ENCODE data around the gene ENTPD1.
"Not testable (repeated sequence)": the region's sequence is repeated elsewhere in the genome, so short reads cannot be mapped to it uniquely, and the experiment has no call there.

Gene ENTPD1

DNA sequence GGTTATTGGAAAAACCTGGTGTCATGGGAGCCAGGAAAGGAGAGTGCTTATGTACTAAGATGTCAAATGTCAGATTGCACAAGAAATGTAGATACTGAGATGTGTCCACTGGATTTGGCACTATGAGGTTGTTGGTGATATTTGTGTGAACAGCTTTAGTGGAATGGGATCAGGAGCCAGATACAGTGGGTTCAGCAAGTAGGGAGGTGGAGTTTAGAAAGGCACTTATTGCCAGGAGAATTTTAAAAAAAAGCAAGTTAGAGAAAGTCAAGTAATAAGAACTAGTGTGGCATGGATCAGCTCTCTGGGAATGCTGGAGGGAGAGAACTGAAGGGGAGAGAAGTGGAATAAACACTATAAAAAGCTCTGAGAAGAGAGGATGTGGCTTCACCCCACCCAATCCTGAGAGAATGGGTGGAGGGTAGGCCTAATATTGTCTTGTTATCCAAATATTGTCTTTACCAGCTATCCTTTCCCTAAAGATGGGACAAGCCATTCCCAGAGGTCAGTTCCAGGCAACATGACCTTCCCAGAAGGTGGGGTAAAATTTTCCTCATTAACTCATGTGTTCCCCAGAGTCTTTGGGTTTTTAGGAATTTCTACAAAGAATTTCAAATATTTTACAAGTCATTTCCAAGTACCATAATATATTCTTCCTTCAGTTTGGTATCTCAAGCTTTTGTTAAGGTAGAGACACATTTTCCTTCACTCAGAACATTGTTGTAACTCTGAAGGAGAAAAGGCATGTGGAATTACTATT is 42.3 kb downstream of the ENTPD1 start:
- DNase-seq = no peak

DNA sequence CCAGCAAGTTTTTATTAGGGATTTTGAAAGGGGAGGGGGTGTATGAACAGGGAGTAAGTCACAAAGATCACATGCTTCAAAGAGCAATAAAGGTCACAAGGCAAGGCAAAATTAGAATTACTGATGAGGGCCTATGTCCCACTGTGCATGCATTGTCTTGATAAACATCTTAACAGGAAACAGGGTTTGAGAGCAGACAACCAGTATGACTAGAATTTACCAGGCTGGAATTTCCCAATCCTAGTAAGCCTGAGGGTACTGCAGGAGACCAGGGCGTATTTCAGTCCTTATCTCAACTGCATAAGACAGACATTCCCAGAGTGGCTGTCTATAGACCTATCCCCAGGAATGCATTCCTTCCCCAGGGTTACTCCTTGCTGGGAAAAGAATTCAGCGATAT is 44.3 kb downstream of the ENTPD1 start:
- DNase-seq = not testable (repeated sequence)

DNA sequence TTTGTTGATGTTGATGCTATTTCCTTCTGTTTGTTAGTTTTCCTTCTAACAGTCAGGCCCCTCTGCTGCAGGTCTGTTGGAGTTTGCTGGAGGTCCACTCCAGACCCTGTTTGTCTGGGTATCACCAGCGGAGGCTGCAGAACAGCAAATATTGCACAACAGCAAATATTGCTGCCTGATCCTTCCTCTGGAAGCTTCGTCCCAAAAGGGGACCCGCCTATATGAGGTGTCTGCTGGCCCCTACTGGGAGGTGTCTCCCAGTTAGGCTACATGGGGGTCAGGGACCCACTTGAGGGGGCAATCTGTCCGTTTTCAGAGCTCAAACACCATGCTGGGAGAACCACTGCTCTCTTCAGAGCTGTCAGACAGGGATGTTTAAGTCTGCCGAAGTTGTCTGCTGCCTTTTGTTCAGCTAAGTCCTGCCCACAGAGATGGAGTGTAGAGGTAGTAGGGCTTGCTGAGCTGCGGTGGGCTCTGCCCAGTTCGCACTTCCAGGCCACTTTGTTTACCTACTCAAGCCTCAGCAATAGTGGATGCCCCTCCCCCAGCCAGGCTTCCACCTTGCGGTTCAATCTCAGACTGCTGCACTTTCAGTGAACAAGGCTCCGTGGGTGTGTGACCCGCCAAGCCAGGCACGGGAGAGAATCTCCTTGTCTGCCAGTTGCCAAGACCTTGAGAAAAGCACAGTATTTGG is 50.9 kb downstream of the ENTPD1 start:
- DNase-seq = not testable (repeated sequence)

DNA sequence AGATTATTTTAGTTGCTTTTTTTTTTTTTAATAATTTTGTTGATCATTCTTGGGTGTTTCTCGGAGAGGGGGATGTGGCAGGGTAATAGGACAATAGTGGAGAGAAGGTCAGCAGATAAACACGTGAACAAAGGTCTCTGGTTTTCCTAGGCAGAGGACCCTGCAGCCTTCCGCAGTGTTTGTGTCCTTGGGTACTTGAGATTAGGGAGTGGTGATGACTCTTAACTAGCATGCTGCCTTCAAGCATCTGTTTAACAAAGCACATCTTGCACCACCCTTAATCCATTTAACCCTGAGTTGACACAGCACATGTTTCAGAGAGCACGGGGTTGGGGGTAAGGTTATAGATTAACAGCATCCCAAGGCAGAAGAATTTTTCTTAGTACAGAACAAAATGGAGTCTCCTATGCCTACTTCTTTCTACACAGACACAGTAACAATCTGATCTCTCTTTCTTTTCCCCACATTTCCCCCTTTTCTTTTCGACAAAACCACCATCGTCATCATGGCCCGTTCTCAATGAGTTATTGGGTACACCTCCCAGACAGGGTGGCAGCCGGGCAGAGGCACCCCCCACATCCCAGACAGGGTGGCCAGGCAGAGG is 52.8 kb downstream of the ENTPD1 start:
- DNase-seq = not testable (repeated sequence)

DNA sequence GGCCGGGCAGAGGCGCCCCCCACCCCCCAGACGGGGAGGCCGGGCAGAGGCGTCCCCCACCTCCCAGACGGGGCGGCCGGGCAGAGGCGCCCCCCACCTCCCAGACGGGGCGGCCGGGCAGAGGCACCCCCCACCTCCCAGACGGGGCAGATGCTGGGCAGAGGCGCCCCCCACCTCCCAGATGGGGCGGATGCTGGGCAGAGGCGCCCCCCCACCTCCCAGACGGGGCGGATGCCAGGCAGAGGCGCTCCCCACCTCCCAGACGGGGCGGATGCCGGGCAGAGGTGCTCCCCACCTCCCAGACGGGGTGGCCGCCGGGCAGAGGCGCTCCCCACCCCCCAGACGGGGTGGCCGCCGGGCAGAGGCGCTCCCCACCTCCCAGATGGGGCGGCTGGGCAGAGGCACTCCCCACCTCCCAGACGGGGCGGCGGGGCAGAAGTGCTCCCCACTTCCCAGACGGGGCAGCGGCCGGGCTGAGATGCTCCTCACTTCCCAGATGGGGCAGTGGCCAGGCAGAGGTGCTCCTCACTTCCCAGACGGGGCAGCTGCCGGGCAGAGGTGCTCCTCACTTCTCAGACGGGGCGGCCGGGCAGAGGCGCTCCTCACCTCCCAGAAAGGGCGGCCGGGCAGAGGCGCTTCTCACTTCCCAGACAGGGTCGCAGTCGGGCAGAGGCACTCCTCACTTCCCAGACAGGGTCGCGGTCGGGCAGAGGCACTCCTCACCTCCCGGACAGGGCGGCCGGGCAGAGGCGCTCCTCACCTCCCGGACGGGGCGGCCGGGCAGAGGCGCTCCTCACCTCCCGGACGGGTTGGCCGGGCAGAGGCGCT is 53.6 kb downstream of the ENTPD1 start:
- no peak for DNase-seq

DNA sequence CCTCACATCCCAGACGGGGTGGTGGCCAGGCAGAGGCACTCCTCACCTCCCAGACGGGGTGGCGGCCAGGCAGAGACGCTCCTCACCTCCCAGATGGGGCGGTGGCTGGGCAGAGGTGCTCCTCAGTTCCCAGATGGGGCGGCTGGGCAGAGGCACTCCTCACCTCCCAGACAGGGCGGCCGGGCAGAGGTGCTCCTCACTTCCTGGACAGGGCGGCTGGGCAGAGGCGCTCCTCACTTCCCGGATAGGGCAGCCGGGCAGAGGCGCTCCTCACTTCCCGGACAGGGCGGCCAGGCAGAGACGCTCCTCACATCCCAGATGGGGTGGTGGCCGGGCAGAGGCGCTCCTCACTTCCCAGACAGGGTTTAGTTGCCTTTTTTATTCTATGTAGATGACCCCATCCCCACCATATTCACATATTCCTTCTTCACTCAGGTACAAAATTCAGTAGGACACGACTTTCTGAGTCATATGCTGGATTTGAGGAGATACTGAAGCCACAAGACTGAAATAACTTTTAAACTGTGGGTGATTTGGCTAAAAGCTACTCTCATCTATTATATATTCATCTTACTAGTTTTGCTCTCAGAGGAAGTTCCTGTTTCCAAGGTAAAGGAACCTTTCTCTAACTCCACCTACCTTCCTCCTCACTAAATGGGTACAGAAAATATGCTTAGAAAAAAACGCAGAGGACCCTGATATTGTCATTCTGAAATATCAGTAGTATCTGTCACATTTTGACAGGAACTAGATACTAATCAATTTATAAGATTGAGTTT is 54.4 kb downstream of the ENTPD1 start:
- no peak for DNase-seq

DNA sequence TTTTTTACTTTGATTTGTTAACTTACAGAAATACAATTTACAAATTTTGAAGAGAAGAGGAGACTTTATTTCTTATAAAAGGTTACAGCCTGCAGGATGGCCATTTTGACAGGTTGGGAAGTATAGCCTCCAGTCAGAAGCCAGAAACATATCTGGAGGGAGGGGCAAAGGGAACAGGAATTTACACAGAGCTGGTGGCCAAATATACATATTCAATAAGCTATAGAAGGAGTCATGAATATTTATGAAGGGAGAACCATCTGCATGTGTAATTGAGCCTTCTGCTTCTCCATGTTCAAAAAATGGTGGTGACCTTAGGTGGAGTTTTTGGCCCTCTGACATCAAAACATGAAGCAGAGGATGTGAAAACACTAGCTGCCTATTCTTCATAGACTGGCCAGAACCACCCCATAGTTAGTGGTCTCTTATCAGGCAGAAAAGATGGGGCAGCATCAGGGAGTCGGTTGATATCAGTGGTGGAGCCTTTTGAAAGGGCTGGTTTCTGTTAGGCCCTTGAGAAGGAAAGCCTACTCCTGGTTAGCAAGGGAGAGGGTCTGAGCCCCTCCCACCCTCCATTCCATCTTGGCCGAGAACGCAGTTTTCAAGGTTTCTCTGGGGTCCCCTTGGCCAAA is 57.2 kb downstream of the ENTPD1 start:
- DNase-seq = no peak

DNA sequence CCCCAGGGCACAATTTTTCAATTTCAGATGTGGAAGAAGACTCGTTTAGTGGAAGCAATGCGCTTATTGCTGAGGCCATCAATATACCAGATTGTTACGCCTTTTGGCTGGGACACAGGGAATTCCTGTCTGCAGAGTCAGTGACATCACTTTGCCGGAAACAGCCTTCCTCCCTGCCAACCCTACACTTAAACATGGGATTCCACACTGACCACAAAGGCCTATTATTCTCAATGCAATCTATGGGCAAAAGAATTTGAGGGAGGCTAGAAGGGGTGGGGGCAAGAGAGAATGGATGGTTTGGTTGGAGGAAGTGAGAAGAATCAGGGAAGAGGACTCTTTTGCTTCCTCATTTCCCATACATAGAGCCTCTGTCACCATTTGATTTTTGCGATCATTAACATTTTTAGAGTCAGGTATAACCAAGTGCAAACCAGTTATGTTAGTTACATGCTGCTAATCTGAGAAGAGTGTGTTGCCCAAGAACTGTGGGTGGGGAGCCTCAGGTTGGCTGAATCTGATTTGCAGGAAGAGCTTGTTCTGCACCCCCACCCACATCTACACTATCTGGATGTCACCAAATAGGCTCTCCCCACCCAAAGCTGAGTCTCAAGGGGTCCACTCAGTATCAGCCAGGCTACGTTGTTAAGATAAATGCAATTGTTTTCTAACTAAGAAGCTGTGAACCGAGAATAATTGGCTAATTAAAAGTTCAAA is 58.2 kb downstream of the ENTPD1 start:
- DNase-seq = no peak

DNA sequence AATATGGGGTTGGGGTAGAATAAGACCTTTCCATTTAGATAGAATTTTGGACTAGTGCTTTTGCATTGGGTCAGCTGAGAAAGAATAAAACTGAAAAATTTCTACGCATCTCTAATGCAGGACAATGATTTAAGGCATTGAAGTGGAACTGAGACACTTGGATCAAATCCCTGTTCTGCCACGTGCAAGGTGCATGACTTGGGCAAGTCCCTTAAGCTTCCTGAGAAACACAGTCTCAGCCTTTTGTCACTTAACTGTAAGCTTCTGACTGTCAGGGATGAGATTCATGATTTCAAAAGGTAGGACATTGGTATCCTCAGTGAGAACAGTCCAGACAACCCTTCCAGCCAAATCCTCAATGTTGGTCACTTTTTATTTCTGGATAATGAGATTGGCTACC is 59.2 kb downstream of the ENTPD1 start:
- no peak for DNase-seq

DNA sequence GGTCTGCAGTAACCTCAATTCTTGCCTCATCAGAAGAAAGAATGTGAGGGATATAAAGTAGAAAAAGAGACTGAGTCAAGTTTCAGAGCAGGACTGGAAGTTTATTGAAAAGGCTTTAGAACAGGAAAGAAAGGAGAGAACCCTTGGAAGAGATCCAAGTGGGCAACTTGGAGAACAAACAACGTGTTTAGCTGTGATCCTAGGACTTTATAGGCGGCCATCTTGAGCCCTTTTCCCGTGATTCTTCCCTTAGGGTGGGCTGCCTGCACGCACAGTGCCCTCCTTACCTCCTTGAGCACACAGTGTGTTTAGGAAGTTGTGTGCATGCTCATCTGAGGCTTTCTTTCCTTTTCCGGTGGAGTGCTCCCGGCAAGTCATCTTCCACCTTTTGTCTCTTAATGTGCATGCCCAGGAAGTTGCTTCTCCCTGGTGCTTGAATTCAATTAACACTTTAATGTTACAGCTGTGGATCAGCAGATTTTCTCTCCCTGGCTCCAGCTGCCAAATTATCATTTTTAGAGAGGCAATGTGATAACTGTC is 59.8 kb downstream of the ENTPD1 start:
- no peak for DNase-seq

DNA sequence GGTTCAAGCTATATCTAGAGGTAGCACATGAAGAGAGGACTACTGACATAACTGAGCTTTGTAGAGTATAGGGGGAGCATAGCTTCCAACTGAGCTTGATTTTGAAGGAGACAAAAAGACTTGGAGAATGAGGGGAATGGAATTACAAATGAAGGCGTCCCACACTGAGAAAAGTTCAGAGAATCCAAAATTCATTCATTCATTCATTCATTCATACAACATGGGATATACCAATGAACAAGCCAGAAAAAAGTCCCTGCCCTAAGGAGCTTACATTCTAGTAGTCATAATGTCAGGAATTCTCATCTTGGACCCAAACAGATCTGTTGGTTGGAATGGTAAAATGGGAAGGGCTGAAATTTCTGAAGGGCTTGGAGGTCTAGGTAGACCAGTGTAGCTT is 62.0 kb downstream of the ENTPD1 start:
- no peak for DNase-seq

DNA sequence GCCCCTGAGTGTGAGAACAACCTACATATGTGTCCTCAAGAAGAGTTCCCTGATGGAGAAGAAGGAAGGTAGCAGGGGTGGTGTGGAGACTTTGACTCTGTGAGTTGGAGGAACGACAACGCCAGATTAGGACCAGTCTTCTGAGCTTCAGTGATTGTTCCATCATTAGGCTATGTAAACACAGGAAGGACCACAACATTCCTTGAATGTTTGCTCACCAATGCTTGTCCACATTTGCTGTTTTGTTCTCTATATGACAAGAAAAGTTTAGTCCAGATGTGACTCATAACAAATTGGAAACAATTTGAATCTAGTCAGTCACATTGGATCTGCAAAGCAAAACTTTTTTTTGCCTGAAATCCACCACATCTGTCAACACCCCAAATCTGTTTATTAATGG is 62.7 kb downstream of the ENTPD1 start:
- DNase-seq = no peak

DNA sequence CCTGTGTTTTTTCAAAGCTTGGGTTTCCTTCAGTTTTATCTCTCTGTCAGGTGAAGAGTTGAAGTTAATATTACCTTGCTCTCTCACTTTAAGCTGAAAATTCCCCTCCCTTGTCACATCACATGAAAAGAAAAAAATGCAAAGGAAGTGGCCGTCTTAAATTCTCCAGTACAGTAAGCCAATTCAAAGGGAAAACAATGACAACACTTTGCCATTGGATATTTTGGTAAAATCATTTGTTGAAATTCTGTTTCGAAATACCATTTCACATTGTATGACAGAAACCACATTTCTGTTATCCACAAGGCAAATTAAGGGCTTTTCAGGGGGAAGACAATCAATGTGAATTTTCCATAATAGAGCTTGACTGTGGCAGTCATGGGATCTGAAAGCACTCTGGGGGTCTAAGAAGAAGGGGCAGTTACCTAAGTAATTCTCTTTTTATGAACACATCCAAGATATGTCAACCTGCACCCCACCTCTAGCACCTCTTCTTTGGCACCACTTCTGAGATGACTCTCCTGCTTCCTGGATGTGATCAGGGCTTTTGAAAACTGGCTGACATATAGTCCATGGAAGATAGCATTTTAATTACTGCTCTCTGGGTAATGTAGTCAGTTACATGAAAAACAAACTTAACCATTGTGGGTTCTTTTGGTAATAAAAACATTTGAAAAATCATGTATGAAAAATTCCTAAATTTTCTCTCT is 63.8 kb downstream of the ENTPD1 start:
- DNase-seq = no peak

DNA sequence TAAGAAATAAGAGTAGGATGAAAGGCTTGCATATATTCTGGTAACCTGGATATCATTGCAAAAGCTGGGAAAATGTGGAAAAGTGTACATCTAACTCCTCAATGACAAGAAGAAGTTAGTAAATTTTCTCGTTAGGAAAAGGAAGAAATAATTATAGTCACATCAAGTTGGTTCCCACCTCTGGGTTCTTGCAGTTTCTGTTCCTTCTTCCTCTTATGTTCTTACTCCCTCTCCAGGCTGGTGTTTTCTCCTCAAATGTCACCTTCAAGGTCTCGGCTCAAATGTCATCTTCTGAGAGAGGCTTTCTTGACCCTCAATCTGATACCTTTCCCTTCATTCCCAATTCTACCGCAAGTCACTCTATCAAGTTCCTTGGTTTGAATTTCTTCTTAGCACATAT is 64.4 kb downstream of the ENTPD1 start:
- DNase-seq = no peak

DNA sequence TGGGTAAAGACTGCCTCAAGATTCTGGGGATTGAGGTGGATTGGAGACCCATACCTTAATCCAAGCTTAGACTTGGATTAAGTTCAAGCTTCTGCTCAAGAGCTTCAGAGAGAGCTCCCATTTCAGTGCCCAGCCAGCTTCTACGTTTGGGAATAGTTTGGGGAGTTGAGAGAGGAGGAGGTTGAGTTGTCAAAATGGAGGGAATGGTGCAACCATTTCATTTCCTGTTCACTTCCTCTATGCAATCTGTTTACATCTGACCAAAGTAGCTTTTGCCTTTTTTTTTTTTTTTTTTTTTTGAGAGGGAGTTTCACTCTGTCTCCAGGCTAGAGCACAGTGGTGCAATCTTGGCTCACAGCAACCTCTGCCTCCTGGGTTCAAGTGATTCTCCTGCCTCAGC is 65.8 kb downstream of the ENTPD1 start:
- no peak for DNase-seq

DNA sequence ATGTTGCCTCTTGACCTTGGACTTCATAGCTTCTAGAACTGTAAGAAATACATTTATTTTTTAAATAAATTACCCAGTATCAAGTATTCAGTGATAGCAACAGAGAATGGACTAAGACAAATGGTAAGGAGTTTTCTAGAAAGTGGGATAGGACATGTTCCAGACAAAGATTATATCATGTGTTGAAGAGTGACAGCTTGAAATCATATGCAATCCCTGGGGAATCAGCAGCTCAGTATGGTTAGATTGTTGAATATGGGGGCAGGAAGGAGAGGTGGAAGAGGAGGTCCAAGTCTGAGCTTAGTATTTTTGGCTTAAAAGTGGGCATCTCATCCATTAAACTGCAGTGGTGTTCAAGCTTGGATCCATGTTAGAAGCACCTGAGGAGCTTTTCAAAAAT is 74.1 kb downstream of the ENTPD1 start:
- no peak for DNase-seq

DNA sequence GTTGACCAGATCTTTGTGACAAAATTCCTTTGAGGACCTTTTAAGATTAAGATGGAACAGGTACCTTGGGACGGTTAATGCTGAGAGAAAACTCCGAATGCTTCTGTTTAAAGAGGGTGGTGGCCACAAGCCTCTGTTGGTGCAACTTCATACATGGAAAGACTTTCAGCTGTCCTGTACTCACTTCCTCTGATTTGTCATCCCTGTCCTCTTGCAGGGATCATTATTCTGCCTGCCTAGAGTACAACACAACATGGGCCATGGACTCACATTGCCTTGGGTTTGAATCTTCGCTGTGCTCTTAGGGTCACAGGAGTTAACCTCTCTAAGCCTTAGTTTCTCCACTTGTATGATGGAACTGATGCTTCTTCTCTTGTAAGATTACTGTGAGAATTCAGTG is 75.1 kb downstream of the ENTPD1 start:
- no peak for DNase-seq

DNA sequence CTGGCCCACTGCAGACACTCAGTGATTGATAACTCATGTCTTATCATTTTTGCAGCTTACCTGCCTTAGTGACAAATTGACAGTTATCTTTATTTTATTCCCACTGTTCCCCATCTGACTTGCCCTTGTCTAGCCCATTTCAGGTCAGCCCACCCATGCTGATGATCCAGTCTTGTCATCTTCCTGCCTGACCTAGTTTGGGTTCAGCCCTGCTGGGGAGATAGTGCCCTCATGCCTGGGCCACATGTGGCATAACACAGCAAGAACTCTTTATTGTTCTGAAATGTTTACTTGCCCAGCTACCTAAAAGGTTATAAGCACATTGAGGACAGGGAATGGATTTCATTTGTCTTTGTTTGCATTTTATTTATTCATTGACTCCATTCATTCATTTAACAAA is 75.6 kb downstream of the ENTPD1 start:
- no peak for DNase-seq

DNA sequence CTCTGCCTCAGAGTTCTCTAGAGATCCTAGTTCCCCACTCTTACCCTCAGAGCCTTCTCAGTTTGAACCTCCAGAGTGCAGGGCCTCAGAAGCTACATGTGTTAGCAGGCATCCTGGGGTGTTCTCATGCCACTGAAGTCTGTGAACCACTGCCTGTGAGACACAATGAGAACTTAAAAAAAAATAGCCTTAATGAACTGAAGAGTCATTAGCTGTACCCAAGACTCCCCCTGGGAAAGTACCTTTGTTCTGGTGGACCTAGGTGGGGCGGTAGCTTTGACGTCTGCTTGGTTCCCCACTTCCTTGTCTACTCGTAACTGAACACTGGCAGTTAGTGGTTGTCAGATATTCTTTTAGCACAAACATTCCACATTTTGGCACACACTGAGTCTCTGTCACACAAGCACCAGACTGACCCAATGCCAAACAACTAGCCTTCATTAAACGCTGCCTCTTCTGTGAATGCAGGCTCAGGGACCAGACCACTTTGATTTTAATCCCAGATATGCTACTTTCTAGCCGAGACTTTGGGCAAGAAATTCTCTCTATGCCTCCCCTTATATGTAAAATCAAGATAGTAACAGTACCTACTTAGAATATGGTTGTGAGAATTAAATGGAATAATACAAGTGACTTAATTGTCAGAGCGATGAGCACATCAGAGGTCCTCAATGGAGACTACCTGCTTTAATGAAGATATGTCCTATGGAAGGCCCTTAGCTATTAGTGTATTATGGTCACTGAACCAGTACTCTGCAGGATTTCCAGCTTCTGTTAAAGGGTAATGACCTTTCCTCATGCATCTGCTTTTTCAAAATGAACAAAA is 76.5 kb downstream of the ENTPD1 start:
- DNase-seq = peak; percentile 57

All from CD4-positive, alpha-beta T cell treated with Interleukin-21 for 1 hour (primary cell).